NT2/D1 (cell line): Measurements from ENCODE around the gene PAWR.
"Not testable (repeated sequence)": the region's sequence is repeated elsewhere in the genome, so short reads cannot be mapped to it uniquely, and the experiment has no call there.

Experiments
- DNase-seq: peaks from one replicate; pipeline ENCODE4 v3.0.0-alpha.2; 2011; ENCODE audit warnings: low read depth, low spot score
- H3K27me3 ChIP-seq: 2 replicates; pipeline ENCODE4 v1.6.0; 2011; ENCODE audit warnings: mild to moderate bottlenecking; ENCODE audit not compliant: insufficient read length, insufficient read depth
- H3K36me3 ChIP-seq: 2 replicates; pipeline ENCODE4 v1.6.1; 2011; ENCODE audit warnings: mild to moderate bottlenecking, low read length, mixed read lengths; ENCODE audit not compliant: insufficient read depth, insufficient read length
- H3K4me1 ChIP-seq: 2 replicates; pipeline ENCODE4 v1.5.1; 2011; ENCODE audit not compliant: insufficient read depth, insufficient read length
- H3K4me3 ChIP-seq: 2 replicates; pipeline ENCODE4 v1.5.1; 2011; ENCODE audit warnings: low read depth; ENCODE audit not compliant: insufficient read length
- H3K9ac ChIP-seq: 2 replicates; pipeline ENCODE4 v1.6.0; 2011; ENCODE audit warnings: low read depth; ENCODE audit not compliant: insufficient read length
- H3K9me3 ChIP-seq: 2 replicates; pipeline ENCODE4 v1.5.1; 2011; ENCODE audit warnings: mild to moderate bottlenecking, low read length; ENCODE audit not compliant: insufficient read depth
- SUZ12 ChIP-seq: IDR thresholded peaks from 2 replicates; pipeline ENCODE4 v1.6.1; 2011; ENCODE audit not compliant: insufficient read length, insufficient read depth; ENCODE audit errors: extremely low read depth
- YY1 ChIP-seq: IDR thresholded peaks from 2 replicates; pipeline ENCODE4 v1.6.1; 2011; ENCODE audit not compliant: insufficient read length, insufficient read depth
- ZNF274 ChIP-seq: IDR thresholded peaks from 2 replicates; pipeline ENCODE4 v1.6.1; 2011; ENCODE audit warnings: mild to moderate bottlenecking, low read depth, low read length

PAWR gene

GRCh38 chr12:79686171-79686570 lies 4.6 kb downstream of the PAWR start:
- TF ChIP-seq SUZ12 (no peak), ZNF274 (no peak), YY1 (no peak)
- no peaks in the 10 kb centered on the region for H3K9me3 ChIP-seq
- H3K4me1 ChIP-seq: no peaks in the 10 kb centered on the region
- no peaks in the 10 kb centered on the region for H3K27me3 ChIP-seq
- no peak for DNase-seq
- peaks cover 19% of the 10 kb centered on the region for H3K36me3 ChIP-seq
- H3K4me3 ChIP-seq: no peak overlapping the region
- no peak overlapping the region for H3K9ac ChIP-seq

DNA sequence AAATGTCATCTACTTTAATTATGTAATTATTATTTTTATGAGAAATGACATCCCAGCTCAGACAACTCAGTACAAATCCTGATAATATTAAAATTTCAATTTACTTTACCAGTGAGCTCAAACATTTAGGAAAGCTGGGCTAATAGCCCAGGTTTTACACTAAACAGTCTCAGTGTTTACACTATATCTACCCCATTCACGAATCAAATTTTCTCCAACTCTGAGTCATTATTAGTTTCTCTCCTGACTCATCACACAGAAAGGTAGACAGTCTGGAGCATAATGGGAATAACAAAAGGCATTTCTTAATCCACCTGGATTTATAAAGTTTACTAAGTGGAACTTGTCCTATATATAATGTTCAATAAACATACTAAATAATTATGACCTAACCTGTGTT lies 5.7 kb downstream of the PAWR start:
- TF ChIP-seq ZNF274 (no peak), SUZ12 (no peak), YY1 (no peak)
- Histone ChIP-seq H3K9me3 (no peaks in the 10 kb centered on the region), H3K36me3 (peaks cover 25% of the 10 kb centered on the region), H3K9ac (no peak overlapping the region), H3K4me1 (no peaks in the 10 kb centered on the region), H3K4me3 (no peak overlapping the region), H3K27me3 (no peaks in the 10 kb centered on the region)
- no peak for DNase-seq

DNA sequence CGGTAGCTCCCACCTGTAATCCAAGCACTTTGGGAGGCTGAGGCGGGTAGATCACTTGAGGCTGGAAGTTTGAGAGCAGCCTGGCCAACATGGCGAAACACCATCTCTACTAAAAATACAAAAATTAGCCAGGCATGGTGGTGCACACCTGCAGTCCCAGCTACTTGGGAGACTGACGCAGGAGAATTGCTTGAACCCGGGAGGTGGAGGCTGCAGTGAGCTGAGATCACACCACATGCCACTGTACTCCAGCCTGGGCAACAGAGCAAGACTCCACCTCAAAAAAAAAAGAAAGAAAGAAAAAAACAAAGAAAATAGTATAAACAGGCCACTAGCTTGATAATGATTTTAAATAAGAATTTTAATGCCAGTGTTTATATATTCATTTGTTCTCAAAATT lies 6.4 kb downstream of the PAWR start:
- not testable (repeated sequence) for DNase-seq, H3K4me1 ChIP-seq, H3K9me3 ChIP-seq, H3K9ac ChIP-seq, H3K4me3 ChIP-seq, H3K27me3 ChIP-seq
- peaks cover 22% of the 10 kb centered on the region for H3K36me3 ChIP-seq

DNA sequence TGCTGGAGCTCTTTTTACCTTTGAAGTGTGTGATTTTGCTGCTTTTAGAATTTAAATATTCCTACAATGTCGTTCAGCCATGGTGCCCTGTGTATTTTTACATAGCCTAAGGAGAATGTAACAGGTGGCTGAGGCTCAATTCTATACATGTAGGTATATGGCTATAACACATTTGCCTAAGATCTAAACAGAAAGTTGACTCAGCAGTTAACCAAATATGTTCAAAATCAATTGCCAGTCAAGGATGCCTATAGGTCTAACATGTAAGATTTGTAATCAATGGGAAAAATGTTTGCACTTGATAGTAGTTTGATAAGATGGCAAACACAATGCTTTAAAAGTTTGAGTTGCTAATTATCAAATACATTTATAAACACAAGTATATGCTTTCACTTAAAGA lies 8.2 kb downstream of the PAWR start:
- H3K36me3 ChIP-seq: peaks cover 19% of the 10 kb centered on the region
- no peak overlapping the region for H3K9ac ChIP-seq
- H3K4me1 ChIP-seq: no peaks in the 10 kb centered on the region
- H3K4me3 ChIP-seq: no peak overlapping the region
- no peak for TF ChIP-seq SUZ12
- TF ChIP-seq ZNF274: no peak
- no peak for TF ChIP-seq YY1
- no peaks in the 10 kb centered on the region for H3K9me3 ChIP-seq
- no peaks in the 10 kb centered on the region for H3K27me3 ChIP-seq
- no peak for DNase-seq

GRCh38 chr12:79681008-79681590 lies 9.7 kb downstream of the PAWR start:
- H3K4me3 ChIP-seq: no peak overlapping the region
- no peak for DNase-seq
- peaks cover 19% of the 10 kb centered on the region for H3K36me3 ChIP-seq
- no peak overlapping the region for H3K9ac ChIP-seq
- TF ChIP-seq SUZ12 (no peak), YY1 (no peak), ZNF274 (no peak)
- no peaks in the 10 kb centered on the region for H3K9me3 ChIP-seq
- no peaks in the 10 kb centered on the region for H3K4me1 ChIP-seq
- no peaks in the 10 kb centered on the region for H3K27me3 ChIP-seq

DNA sequence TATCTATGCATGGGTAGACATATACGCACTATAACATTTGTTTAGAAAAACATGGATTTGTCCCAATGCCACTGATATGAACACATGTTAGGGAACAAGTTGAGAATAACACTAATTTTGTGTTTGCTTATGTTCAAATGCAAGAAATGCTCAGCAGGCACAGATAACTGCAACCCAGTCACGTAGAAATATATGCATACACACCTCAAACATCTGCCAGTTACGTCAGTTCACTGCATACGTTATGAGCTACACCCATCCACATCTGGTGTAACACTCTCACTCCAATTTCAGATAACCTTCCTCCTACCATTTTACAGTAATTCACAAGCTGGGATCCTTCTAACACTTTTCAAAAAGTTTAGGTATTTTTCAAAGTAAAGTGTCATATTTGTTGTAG lies 10.7 kb downstream of the PAWR start:
- Histone ChIP-seq H3K4me1 (no peaks in the 10 kb centered on the region), H3K4me3 (no peak overlapping the region)
- no peak for DNase-seq

GRCh38 chr12:79678306-79678705 lies 12.5 kb downstream of the PAWR start:
- no peak for DNase-seq
- no peak for TF ChIP-seq YY1
- no peak for TF ChIP-seq SUZ12
- no peak for TF ChIP-seq ZNF274
- no peaks in the 10 kb centered on the region for H3K27me3 ChIP-seq
- H3K9ac ChIP-seq: no peak overlapping the region
- peaks cover 10% of the 10 kb centered on the region for H3K36me3 ChIP-seq
- peaks cover 8% of the 10 kb centered on the region; the same call in 1 of the 2 replicates for H3K9me3 ChIP-seq
- no peak overlapping the region for H3K4me3 ChIP-seq
- H3K4me1 ChIP-seq: no peaks in the 10 kb centered on the region

More for the DNA sequence above, 10.7 kb downstream of the PAWR start:
- TF ChIP-seq ZNF274 (no peak), SUZ12 (no peak), YY1 (no peak)
- no peaks in the 10 kb centered on the region for H3K27me3 ChIP-seq
- peaks cover 7% of the 10 kb centered on the region; the same call in 1 of the 2 replicates for H3K9me3 ChIP-seq
- H3K9ac ChIP-seq: no peak overlapping the region
- H3K36me3 ChIP-seq: peaks cover 18% of the 10 kb centered on the region

GRCh38 chr12:79677672-79678071 lies 13.1 kb downstream of the PAWR start:
- DNase-seq: no peak
- H3K9me3 ChIP-seq: peaks cover 8% of the 10 kb centered on the region; the same call in 1 of the 2 replicates
- no peak overlapping the region for H3K9ac ChIP-seq
- H3K36me3 ChIP-seq: peaks cover 10% of the 10 kb centered on the region
- H3K27me3 ChIP-seq: no peaks in the 10 kb centered on the region
- TF ChIP-seq ZNF274 (no peak), SUZ12 (no peak), YY1 (no peak)
- no peak overlapping the region for H3K4me3 ChIP-seq
- no peaks in the 10 kb centered on the region for H3K4me1 ChIP-seq
